Measurements from ENCODE around the gene CPT2.

GRCh38 chr1:53256511-53257453 lies 60.2 kb downstream of the CPT2 start:
- no peak for TF ChIP-seq CTCF (conservative IDR thresholded peaks at IDR 0.05)
- no peak for TF ChIP-seq ZFX (IDR thresholded peaks at IDR 0.05)

Data from C4-2B (cell line).